BJ (cell line): ENCODE results near the gene CCDC167. TPM values are rescaled to one million over a fixed set of nuclear protein-coding genes. Genes with fewer than 3 reads are reported as not detected.

Source experiments
- CTCF ChIA-PET: fragments of 350-600 bp; formaldehyde crosslinking; extraction: SDS; loops from one replicate; lab custom pipeline; 2021; ENCODE audit warnings: antibody characterized with exemption, inconsistent platforms; lab: Yijun Ruan, JAX
- POLR2A ChIA-PET: fragments of 300-600 bp; sonication (Branson Sonifier 250); formaldehyde crosslinking; extraction: SDS; loops from one replicate; lab custom pipeline; 2021; ENCODE audit warnings: antibody characterized with exemption; lab: Charles Lee
- DNase-seq: peaks from one replicate; pipeline ENCODE4 v3.0.0-alpha.2; 2011; ENCODE audit warnings: low read depth
- H3K27me3 ChIP-seq: 2 replicates; pipeline ENCODE4 v1.6.0; 2011; ENCODE audit warnings: low read length; ENCODE audit not compliant: control insufficient read depth, insufficient read depth
- H3K36me3 ChIP-seq: 2 replicates; pipeline ENCODE4 v1.5.1; 2011; ENCODE audit warnings: low read length; ENCODE audit not compliant: control insufficient read depth, insufficient read depth
- H3K4me3 ChIP-seq: 2 replicates; pipeline ENCODE4 v1.5.1; 2011; ENCODE audit warnings: low read depth, mild to moderate bottlenecking, control low read depth, low read length
- CTCF ChIP-seq: IDR thresholded peaks from 2 replicates; pipeline ENCODE4 v1.5.1; 2011; ENCODE audit warnings: low read depth, mild to moderate bottlenecking, control low read depth, inconsistent platforms, low read length, moderate library complexity; ENCODE audit not compliant: insufficient read depth
- polyA plus RNA-seq: library from polyadenylated mRNA; depleted of rRNA; stranded (reverse); fragments of >200 nt; gene quantifications from 2 replicates; pipeline ENCODE4 v1.2.3, GENCODE V29; 2011

The CCDC167 gene
- polyA plus RNA-seq, 1 experiment: 31.8 TPM

- peaks cover 56% of the 10 kb centered on the region for H3K27me3 ChIP-seq
- DNase-seq: no peak
- ChIA-PET CTCF (interaction anchor here (0.6 to 2.2 kb wide), 5 partner anchors 30 to 95 kb away, joined by 3 to 5 read pairs (median 3); no protein-coding TSS in a partner anchor), POLR2A (no interaction called here)
- no peaks in the 10 kb centered on the region for H3K36me3 ChIP-seq
- TF ChIP-seq CTCF: no peak
- H3K4me3 ChIP-seq: no peak overlapping the region
Measured at GRCh38 chr6:37535759-37536490, 36.2 kb upstream of the CCDC167 start.

DNA sequence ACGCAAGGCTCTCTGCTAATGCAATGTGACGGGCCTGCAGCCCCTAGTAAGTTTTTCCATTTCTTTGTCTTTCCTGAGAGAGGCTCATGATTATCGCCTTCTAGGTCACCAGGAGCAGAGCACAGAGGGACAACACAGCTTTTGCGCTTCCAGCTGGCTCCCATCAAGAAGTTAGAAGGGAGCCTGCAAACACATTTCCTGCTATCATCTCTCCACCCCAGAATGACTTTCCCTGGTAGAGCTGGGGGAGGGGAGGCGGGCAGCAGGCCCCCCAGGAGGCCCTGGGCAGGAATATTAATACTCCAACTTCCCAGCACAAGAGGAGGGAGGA lies 35.7 kb upstream of the CCDC167 start:
- CTCF ChIA-PET: interaction anchor here (1.2 to 2.2 kb wide), 2 partner anchors 31 to 33 kb away, joined by 3 to 5 read pairs; no protein-coding TSS in a partner anchor
- POLR2A ChIA-PET: no interaction called here
- no peak for TF ChIP-seq CTCF
- no peaks in the 10 kb centered on the region for H3K36me3 ChIP-seq
- H3K27me3 ChIP-seq: peaks cover 56% of the 10 kb centered on the region
- H3K4me3 ChIP-seq: no peak overlapping the region
- DNase-seq: no peak

- ChIA-PET CTCF (interaction anchor here (2.2 kb wide), 1 partner anchor 31 kb away, joined by 5 read pairs; no protein-coding TSS in a partner anchor), POLR2A (no interaction called here)
- no peaks in the 10 kb centered on the region for H3K36me3 ChIP-seq
- no peak overlapping the region for H3K4me3 ChIP-seq
- H3K27me3 ChIP-seq: peaks cover 57% of the 10 kb centered on the region
- no peak for TF ChIP-seq CTCF
- DNase-seq: no peak
Measured at GRCh38 chr6:37534893-37535292, 35.2 kb upstream of the CCDC167 start.

DNA sequence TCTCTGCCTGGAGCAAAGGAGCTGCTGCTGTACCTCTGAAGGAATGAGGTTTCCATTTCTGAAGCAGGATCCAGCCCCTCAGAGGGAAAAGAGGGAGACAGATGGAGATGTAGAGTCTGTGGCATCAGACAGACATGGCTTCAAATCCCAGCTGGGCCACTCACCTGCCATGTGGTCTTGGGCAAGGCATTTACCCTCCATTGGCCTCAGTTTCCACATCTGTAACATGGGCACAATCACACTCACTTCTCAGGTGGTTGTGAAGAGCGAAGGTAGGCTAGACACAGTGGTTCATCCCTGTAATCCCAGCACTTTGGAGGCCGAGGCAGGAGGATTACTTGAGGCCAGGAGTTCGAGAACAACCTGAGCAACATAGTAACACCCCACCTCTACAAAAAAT lies 32.4 kb upstream of the CCDC167 start:
- no peak for DNase-seq
- CTCF ChIA-PET: interaction anchor here (1.0 kb wide), 1 partner anchor 10 kb away, joined by 4 read pairs; no protein-coding TSS in a partner anchor
- no peak for TF ChIP-seq CTCF
- POLR2A ChIA-PET: no interaction called here
- Histone ChIP-seq H3K4me3 (no peak overlapping the region), H3K27me3 (peaks cover 49% of the 10 kb centered on the region), H3K36me3 (no peaks in the 10 kb centered on the region)

- no peaks in the 10 kb centered on the region for H3K36me3 ChIP-seq
- no peak overlapping the region for H3K4me3 ChIP-seq
- TF ChIP-seq CTCF: no peak
- POLR2A ChIA-PET: no interaction called here
- DNase-seq: no peak
- peaks cover 44% of the 10 kb centered on the region for H3K27me3 ChIP-seq
- CTCF ChIA-PET: no interaction called here
Measured at GRCh38 chr6:37531437-37532036, 31.8 kb upstream of the CCDC167 start.
